Activated naive CD8-positive, alpha-beta T cell treated with anti-CD3 and anti-CD28 coated beads, Interleukin-2, amount 10 ng/mL, durations not matched to agents 7 days and 5 days (primary cell): ENCODE results near the gene BIN1. TPM values are rescaled to one million over a fixed set of nuclear protein-coding genes. Genes with fewer than 3 reads are reported as not detected.

ENCODE experiments used
- total RNA-seq, 2 experiments: library from RNA; stranded (reverse); gene quantifications; one replicate each; pipeline ENCODE4 v1.2.3, GENCODE V29; 2021

BIN1 gene
- total RNA-seq, 2 experiments from 2014 or later = 160 to 161 TPM

Other genes with a start within 250 kb of the BIN1 start
- not detected for gene TEX51, start 208.3 kb downstream of the BIN1 start, total RNA-seq
- gene CYP27C1, start 113.1 kb upstream of the BIN1 start, total RNA-seq = not detected
- 10 to 100 TPM; 60.6 to 64.8 TPM for gene ERCC3, start 187.0 kb upstream of the BIN1 start, total RNA-seq